SKM-1 treated with dmso at 0.1 percent for 144 hours (cell line): ENCODE results near the gene FOXP3.

ENCODE experiments used
- DNase-seq: peaks from one replicate; lab custom pipeline; 2025; ENCODE audit not compliant: unreplicated experiment; lab: John Stamatoyannopoulos, UW

The FOXP3 gene

DNA sequence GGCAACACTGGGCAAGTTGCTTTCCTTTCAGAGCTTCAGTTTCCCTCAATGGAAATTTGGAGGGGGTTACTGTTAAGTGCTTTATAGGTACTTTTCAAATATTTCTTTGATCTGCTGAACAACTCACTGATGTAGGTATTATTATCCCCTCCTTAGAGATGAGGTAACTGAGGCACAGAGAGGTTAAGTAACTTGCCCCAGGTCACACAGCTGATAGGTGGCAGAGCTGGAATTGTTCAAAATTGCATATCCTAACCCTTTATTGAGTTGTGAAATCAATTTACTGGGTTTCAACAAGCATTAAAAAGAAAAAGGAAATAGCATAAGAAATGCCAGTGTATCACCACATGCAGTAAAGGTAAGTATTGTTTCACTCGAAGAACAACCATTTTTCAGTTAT is 11.7 kb upstream of the FOXP3 start:
- DNase-seq = no peak

DNA sequence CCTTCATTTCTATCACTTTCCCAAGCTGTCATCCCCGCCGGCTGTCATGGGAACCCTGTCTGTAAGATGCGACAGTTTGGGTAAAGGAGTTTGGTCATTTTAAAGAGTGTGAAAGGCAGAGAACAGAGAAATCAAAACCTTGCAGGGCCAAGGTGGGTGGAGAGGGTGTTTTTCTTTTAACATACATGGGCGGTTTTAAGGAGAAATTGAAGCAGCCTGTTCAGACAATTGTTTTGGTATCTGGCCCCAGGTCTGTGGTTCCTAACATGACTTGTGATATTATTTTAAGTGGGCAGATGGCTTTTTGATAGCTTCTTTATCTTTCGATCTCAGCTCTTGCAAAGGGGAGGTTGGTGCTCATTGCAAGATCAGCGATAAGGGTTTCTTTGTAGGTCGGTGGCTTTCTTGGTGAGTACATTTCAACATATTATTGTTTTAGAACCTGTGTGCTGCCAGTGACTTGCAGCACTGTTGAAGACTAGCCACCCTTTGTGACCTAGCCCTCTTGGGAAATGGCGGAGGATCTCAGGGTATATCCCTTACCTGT is 8.7 kb upstream of the FOXP3 start:
- no peak for DNase-seq

DNA sequence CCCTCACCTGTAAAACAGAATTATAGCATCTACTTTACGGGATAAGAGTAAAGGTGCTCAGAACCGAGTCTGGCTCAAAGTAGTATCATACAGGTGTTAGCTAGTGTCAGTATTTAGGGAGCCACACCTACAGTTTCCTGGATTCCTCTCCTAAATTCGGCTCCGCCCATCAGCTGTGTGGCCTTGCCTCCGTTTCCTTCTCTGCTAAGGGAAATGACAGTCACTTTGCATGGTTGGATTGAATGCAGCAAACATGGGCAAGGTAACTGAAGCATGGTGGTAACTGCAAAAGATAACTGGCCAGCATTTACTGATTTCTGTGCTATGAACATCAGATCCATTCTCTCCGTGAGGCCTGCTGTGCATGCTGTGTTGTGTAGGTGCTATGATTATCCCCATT is 7.9 kb upstream of the FOXP3 start:
- DNase-seq = no peak

DNA sequence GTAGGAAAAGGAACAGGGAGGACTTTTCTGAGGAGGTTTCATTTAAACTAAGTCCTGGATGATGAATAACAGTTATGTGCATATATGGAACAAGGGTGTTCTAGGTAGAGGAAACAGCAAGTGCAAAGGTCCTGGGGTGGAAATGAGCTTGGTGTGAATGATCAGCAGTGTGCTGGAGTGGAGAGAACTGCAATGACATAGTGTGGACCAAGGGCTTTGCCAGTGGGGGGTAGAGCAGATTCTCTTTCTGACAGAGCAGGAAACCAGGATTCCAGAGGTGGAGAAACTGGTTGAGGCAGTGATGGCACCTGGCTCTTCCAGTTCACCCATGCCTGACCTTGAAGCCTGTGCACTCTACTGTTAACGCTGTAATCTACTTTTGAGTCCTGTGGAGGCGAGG is 6.8 kb upstream of the FOXP3 start:
- no peak for DNase-seq

DNA sequence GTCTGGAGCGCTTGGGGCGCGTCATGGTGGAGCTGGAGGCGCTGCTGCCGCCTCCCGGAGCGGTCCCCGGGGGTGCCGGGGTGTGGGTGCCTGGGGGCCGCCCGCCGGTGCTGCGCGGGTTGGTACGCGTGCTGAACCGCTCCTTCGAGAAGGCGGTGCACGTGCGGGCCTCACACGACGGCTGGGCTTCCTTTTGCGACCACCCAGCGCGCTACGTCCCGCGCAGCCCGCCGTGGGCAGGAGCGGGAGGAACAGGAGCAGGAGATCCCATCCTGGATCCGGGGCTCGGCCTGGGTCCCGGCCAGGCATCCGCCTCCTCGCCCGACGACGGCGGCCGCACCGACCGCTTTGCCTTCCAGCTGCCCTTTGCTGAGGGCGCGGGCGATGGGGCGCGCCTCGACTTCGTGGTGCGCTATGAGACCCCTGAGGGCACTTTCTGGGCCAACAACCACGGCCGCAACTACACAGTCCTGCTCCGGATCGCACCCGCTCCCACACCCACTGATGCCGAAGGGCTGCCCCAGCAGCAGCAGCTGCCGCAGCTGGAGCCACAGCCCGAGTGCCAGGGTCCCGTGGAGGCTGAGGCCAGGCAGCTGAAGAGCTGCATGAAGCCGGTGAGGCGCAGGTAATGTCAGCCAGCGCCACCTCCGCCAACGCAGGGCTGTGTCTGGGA is 5.9 kb upstream of the FOXP3 start:
- no peak for DNase-seq

DNA sequence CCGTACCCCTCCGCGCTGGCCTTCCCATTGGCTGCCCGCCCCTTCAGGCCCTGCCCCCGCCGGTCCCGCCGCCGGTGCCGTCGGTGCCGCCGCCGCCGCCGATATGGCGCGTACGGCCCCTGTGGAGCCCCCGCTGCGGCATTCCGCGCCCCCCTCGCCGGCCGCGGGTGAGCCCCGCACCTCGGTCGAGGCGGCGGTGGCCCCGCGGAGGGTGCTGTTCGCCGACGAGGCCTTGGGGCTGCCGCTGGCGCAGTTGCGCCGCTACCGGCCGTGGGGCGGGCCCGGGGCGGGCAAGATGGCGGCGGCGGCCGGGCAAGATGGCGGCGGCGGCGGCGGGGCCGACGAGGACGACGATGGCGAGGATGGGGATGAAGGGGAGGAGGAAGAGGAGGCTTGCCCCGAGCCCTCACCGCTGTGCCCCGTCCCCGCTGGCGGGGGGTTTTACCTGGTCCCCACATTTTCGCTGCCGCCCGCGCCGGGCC is 5.3 kb upstream of the FOXP3 start, which contains the start of gene PPP1R3F:
TSS of gene PPP1R3F (plus strand) at position 27 of the 482 bp plus-strand sequence. CDS start at position 104, 77 bp downstream.
- no peak for DNase-seq

DNA sequence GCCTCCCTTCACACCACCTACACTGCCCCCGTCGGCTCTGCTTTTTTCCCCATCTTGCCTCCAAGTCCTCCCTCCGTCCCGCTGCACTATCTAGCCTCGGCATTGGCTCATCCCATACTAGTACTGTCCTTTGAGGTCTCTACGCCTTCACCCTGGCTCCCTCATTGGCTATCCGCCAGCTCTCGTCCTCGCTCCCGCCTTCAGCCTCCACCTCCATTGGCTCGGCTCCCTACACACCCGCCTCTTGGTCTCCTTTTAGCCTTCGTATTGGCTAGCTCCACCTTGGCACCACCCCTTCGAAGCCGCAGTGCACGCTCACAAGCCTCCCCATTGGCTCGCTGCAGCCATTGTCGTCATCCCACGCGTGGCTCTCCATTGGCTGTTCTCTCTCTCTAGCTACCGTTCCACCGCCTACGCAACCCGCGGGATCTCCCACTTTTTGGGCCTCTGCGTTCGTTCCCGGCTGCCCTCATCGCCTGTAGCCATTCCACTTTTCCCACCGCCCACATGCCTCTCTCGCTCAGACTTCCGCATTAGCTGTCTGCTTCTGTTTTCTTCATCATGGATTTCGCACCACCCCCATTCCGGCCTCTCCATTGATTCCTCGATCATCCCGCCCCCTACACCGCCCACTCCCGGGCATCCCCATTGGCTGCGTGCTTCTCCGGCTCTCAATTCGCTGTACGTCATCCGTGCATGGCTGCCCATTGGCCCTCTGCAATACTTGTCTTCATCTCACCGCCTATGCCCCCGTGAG is 4.7 kb upstream of the FOXP3 start:
- peak; percentile 94 for DNase-seq

DNA sequence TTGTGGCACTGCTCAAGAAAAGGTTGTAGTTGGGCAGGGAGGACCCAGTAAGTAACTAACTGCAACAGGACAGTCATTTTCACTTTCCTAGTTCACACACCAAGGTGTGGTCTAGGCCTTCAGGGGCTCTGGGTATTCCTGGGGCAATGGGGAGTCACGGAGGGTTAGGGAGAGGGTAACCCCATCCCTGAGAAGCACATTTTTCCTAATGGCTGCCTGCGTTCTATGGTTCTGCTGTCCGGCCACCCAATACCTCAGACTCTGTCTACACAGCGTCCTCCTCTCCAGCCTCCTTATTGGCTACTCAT is 4.1 kb upstream of the FOXP3 start:
- no peak for DNase-seq

DNA sequence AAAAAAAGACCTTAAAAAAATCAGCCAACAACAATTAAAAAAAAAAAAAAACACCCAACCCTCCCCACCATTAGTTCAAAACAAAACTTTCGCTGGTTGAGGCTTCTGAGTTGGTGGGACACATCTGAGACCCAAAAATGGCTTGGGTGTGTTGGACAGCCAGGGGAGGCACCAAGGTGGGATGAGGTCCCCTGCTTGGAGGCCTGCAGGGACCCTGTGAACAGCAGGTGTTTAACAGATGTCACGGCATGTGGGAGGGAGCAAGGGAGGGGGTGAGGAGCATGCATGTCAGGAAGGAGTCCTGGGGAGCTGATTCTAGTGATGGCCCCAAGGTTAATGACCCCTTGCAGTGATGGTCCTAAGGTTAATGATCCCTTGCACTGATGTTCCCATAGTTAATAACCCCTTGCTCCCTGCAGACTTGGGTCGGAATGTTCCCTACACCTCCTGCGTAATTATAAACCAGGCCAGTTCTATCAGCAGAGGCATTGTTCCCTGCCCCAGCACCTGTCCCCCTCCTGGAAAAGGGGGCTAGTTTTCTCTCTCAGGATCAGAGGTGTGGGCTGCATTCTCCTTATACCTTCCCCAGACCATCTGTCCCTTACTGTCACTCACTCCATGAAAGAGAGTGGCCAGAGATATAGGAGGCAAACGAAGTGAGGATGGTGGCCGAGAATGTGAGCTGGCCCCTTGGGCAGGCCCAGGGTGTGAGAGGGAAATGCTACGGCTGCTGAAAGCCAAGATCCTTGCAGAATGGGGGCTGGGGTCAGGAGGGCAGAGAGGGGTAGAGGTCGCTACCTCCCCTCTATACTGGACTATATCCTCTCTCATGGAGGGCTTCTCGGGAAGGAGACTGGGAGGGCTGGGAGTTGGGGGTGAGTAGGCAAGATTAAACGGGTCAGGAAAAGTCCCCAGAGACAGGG is 2.3 kb upstream of the FOXP3 start:
- no peak for DNase-seq

DNA sequence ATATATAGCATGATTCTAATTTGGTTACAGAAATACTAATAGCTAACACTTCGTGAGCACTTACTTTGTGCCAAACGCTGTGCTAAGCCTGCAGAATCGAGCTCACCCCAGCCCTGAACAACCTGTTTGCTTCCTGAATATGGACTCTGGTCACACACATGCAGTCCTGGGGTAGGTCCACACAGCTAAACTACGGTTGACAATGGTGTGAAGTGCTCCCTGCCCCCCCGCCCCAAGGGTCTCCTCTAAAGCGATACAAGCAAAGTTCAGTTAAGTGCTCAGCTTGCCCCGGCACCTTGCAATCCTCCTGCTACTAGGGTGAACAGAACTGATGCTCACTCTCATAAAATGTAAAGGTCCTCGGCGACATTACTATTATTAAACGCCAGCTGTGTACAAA is 879 bp downstream of the FOXP3 start:
- DNase-seq = no peak

DNA sequence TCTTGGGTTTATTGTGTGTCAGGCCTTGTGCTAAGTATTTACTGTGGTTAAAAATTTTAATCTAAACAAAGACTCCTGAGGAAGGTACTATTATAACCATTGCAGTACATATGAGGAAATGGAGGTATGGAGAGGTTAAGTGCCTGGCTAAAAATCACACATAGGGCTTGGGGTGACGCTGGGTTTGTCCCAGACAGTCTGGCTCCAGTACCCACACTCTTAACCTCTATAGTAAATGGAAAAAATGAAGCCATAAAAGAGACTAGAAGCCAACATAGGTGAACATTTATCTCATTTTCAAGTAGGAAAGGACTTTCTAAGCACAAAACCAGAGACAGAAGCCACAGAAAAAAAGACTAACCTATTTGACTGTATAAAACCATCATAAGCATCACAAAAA is 1.9 kb downstream of the FOXP3 start:
- DNase-seq = no peak

DNA sequence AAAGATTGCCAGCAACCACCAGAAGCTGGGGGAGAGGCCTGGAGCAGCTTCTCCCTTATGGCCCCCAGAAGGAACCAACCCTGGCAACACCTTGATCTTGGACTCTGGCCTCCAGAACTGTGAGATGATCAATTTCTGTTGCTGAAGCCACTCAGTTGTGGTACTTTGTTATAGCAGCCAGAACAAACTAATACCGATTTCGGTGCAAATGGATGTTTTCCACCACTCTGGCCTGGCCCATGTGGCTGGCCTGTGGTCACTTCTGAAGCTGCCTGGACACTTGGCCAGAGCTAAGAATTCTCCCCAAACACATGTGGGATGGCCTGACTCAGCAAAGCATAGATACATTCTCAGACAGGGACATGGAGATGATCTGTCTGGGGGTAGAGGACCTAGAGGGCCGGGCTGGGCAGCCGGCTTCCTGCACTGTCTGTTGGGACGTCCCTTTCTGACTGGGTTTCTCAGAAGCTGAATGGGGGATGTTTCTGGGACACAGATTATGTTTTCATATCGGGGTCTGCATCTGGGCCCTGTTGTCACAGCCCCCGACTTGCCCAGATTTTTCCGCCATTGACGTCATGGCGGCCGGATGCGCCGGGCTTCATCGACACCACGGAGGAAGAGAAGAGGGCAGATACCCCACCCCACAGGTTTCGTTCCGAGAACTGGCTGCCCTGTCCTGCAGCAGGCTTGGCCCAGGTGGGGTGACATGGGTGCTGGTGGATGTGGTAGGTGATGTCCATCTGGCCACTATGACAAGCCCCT is 4.1 kb downstream of the FOXP3 start:
- DNase-seq = no peak

DNA sequence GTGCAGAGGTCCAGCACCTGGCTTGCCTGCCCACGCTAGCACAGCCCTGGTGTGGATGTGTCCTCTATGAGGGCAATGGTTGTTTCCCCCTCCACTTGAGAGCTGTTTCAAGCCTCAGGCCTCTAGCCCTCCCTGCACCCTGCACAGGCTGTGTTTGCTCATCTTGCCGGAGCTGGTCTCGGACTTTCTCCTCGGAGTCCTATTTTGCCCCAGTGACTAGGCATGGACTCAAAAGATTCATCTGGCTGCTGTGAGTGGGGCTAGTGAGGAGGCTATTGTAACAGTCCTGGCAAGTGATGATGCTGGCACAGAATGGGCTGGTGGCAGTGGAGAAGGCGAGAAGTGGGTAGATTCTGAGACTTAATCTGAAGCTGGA is 5.8 kb downstream of the FOXP3 start:
- no peak for DNase-seq

DNA sequence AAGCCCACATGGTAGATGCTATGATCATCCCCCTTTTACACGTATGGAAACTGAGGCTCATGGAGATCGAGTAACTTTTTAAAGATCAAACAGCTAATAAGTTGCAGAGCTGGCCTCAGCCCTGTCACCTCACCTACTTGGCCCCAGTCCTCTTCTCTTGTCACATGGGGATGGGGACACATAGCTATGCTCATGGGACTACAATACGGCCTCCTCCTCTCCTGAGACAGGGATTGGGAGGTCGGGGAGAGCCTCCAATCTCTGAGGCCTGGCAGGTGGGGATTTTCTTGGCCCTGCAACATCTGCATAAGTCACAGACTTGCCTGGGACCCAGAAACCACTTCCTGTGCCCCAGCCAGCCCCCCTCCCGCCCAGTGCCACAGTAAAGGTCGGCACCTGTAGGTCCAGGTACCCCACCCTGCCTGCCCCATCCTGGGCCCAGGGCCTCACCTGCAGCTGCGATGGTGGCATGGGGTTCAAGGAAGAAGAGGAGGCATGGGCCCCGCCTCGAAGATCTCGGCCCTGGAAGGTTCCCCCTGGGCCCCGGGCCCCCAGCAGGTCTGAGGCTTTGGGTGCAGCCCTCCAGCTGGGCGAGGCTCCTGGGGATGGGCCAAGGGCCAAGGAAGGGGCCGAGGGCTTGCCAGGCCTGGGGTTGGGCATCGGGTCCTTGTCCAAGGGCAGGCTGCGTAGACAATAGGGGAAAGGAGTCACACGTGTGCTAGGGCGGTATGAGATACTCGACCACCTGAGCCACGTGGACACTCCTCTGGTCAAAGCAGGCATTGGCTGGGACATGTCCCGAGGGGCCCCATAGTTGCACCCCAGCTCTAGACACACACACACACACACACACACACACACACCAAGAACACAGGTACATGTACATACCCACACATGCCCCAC is 6.4 kb downstream of the FOXP3 start:
- no peak for DNase-seq

DNA sequence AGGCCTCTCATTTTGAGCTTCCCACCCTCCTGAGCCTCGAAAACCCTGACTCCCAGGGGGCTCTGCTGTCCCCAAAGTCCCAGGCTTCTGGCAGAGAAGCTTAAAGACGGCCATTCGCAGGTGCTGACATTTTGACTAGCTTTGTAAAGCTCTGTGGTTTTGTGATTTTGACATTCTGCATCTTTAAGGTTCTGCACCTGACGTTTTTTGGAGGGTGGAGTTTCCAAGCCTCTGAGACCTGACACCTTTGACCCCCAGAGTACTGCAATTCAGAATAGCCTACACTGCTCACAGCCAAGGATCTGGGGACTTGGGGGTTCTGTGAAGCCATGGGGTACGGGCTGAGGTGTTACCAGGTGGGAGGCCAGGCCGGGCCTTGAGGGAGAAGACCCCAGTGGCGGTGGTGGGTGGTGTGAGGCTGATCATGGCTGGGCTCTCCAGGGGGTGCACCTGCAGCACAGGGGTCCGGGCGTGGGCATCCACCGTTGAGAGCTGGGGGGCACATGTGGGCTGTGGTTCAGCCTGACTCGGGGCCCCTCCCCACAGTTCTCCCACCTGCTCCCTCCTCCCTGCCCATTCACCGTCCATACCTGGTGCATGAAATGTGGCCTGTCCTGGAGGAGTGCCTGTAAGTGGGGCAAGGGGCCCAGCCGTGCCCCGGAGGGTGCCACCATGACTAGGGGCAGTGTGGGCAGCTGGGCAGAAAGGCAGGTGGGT is 7.3 kb downstream of the FOXP3 start:
- DNase-seq = no peak

DNA sequence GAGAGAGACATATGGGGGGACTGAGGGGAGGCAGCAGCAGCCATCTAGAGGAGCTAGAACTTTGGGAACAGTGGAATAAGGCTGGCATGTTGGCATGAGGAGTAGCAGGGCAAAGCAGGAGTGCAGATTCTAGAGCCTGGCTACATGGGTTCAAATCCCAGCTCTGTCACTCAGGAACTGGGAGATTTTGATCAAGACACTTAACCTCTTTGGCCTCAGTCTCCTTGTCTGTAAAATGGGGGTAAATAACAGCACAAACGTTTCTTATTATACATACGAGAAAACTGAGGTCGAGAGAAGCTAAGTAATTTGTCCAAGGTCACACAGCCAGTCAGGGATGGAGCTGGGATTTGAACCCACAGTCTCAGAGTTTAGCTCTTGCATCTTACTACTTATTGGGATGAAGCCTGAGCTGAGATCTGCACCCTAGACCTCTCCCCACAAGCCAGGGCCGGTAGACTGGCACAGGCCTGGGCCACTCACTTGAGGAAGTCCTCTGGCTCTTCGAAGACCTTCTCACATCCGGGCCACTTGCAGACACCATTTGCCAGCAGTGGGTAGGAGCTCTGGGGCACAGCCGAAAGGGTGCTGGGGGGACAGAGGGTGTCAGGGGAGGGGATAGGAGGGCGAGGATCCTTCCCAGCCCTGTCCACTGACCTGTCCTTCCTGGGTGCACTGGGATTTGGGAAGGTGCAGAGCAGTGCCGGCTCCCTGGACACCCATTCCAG is 8.1 kb downstream of the FOXP3 start:
- no peak for DNase-seq

DNA sequence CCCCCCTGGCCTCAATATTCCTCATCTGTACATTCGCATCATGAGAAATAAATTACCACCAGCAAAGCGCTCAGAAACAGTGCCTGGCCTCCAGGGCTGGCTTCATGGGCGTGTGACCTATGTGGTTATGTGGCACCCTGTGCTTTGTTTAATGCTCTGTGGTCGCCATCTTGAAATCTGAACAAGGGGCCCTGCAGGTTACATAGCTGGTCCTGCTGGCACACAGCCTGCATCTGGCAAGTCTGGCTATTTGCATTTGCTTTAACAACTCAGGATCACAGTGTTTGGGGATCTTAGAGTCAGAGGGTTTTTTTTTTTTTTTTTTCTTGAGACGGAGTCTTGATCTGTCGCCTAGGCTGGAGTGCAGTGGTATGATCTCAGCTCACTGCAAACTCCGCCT is 9.9 kb downstream of the FOXP3 start:
- DNase-seq = no peak

DNA sequence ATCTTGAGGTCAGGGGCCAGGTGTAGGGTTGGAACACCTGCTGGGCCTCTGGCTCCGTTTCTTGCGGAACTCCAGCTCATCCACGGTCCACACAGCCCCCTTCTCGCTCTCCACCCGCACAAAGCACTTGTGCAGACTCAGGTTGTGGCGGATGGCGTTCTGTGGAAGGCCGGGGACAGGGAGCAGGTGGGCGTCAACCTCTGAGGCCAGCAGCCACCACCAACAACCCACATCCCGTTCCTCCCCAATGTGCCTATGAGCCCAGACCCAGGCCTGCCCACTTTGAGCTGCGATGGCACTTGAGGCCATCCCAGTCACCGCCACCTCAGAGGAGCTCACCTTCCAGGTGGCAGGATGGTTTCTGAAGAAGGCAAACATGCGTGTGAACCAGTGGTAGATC is 13.2 kb downstream of the FOXP3 start:
- DNase-seq = no peak
